Measurements from ENCODE around the gene CSGALNACT2. TPM values are rescaled to one million over a fixed set of nuclear protein-coding genes. Genes with fewer than 3 reads are reported as not detected.

CSGALNACT2 gene
- total and polyA plus RNA-seq, 2 experiments from 2014 or later = 17.4 to 27.8 TPM

GRCh38 chr10:43111101-43111500, 27.1 kb upstream of the CSGALNACT2 start:
- H3K27me3 ChIP-seq (replicated peaks; ENCODE audit: insufficient read depth) = no peaks in the 10 kb centered on the region
- H3K79me2 ChIP-seq (ENCODE audit: insufficient read depth) = no peaks in the 10 kb centered on the region
- TF ChIP-seq EZH2phosphoT487 (IDR thresholded peaks at IDR 0.05; ENCODE audit: insufficient read depth, low read depth) = no peak
- no peak for TF ChIP-seq EZH2 (IDR thresholded peaks at IDR 0.05; ENCODE audit: insufficient read depth, poor library complexity, severe bottlenecking)
- H2AFZ ChIP-seq = no peak overlapping the region
- in situ Hi-C loops (cut with MboI) = no loop called here
- H3K36me3 ChIP-seq (ENCODE audit: low read depth) = no peaks in the 10 kb centered on the region
- H4K20me1 ChIP-seq (ENCODE audit: insufficient read depth) = no peaks in the 10 kb centered on the region
- no peak for DNase-seq
- no peak overlapping the region for H3K4me3 ChIP-seq
- no peaks in the 10 kb centered on the region for H3F3A ChIP-seq (ENCODE audit: insufficient read depth)
- H3K27ac ChIP-seq = no peak overlapping the region
- no peak overlapping the region for H3K9ac ChIP-seq
- H3K4me2 ChIP-seq (ENCODE audit: unreplicated experiment) = no peak overlapping the region
- H3K9me2 ChIP-seq (ENCODE audit: insufficient read depth) = no peaks in the 10 kb centered on the region
- no peaks in the 10 kb centered on the region for H3K9me3 ChIP-seq (ENCODE audit: low read depth)
- peaks cover 3% of the 10 kb centered on the region for H3K4me1 ChIP-seq (ENCODE audit: insufficient read depth)
- 77 to 81% methylated on average over 11 of the region's 11 CpGs for WGBS, 2 experiments (ENCODE audit: low coverage in 1 of 2, low lambda C conversion rate in 2 of 2, missing lambda C conversion rate in 2 of 2)

GRCh38 chr10:43111921-43112607, 26.2 kb upstream of the CSGALNACT2 start:
- no peak overlapping the region for H3K4me2 ChIP-seq (ENCODE audit: unreplicated experiment)
- no peak overlapping the region for H3K9ac ChIP-seq
- H3K4me1 ChIP-seq (ENCODE audit: insufficient read depth) = peaks cover 3% of the 10 kb centered on the region
- no peaks in the 10 kb centered on the region for H3K36me3 ChIP-seq (ENCODE audit: low read depth)
- no peaks in the 10 kb centered on the region for H3K79me2 ChIP-seq (ENCODE audit: insufficient read depth)
- no peaks in the 10 kb centered on the region for H3K9me2 ChIP-seq (ENCODE audit: insufficient read depth)
- TF ChIP-seq EZH2 (IDR thresholded peaks at IDR 0.05; ENCODE audit: insufficient read depth, poor library complexity, severe bottlenecking) (no peak), EZH2phosphoT487 (IDR thresholded peaks at IDR 0.05; ENCODE audit: insufficient read depth, low read depth) (no peak)
- no peaks in the 10 kb centered on the region for H4K20me1 ChIP-seq (ENCODE audit: insufficient read depth)
- no peak overlapping the region for H3K4me3 ChIP-seq
- H3F3A ChIP-seq (ENCODE audit: insufficient read depth) = no peaks in the 10 kb centered on the region
- no peak overlapping the region for H2AFZ ChIP-seq
- in situ Hi-C loops (cut with MboI) = no loop called here
- DNase-seq = no peak
- H3K27ac ChIP-seq = no peak overlapping the region
- 82 to 84% methylated on average over 17 of the region's 17 CpGs for WGBS, 2 experiments (ENCODE audit: low coverage in 1 of 2, low lambda C conversion rate in 2 of 2, missing lambda C conversion rate in 2 of 2)
- H3K9me3 ChIP-seq (ENCODE audit: low read depth) = no peaks in the 10 kb centered on the region
- no peaks in the 10 kb centered on the region for H3K27me3 ChIP-seq (replicated peaks; ENCODE audit: insufficient read depth)

GRCh38 chr10:43112608-43112961, 25.7 kb upstream of the CSGALNACT2 start:
- Histone ChIP-seq H3K9ac (no peak overlapping the region), H3K79me2 (ENCODE audit: insufficient read depth) (no peaks in the 10 kb centered on the region), H3K9me3 (ENCODE audit: low read depth) (no peaks in the 10 kb centered on the region), H3F3A (ENCODE audit: insufficient read depth) (no peaks in the 10 kb centered on the region), H3K4me3 (no peak overlapping the region), H3K27me3 (replicated peaks; ENCODE audit: insufficient read depth) (no peaks in the 10 kb centered on the region), H3K4me2 (ENCODE audit: unreplicated experiment) (no peak overlapping the region), H2AFZ (no peak overlapping the region), H3K27ac (no peak overlapping the region), H3K36me3 (ENCODE audit: low read depth) (no peaks in the 10 kb centered on the region), H4K20me1 (ENCODE audit: insufficient read depth) (no peaks in the 10 kb centered on the region), H3K9me2 (ENCODE audit: insufficient read depth) (no peaks in the 10 kb centered on the region), H3K4me1 (ENCODE audit: insufficient read depth) (peaks cover 3% of the 10 kb centered on the region)
- WGBS, 2 experiments (ENCODE audit: low coverage in 1 of 2, low lambda C conversion rate in 2 of 2, missing lambda C conversion rate in 2 of 2) = 78 to 88% methylated on average over 6 of the region's 7 CpGs
- TF ChIP-seq EZH2phosphoT487 (IDR thresholded peaks at IDR 0.05; ENCODE audit: insufficient read depth, low read depth) = no peak
- no peak for TF ChIP-seq EZH2 (IDR thresholded peaks at IDR 0.05; ENCODE audit: insufficient read depth, poor library complexity, severe bottlenecking)
- in situ Hi-C loops (cut with MboI) = no loop called here
- DNase-seq = no peak

GRCh38 chr10:43113201-43114087, 24.8 kb upstream of the CSGALNACT2 start:
- in situ Hi-C loops (cut with MboI) = no loop called here
- H3K4me2 ChIP-seq (ENCODE audit: unreplicated experiment) = no peak overlapping the region
- no peaks in the 10 kb centered on the region for H3K79me2 ChIP-seq (ENCODE audit: insufficient read depth)
- H3K27me3 ChIP-seq (replicated peaks; ENCODE audit: insufficient read depth) = no peaks in the 10 kb centered on the region
- H3K4me3 ChIP-seq = no peak overlapping the region
- no peaks in the 10 kb centered on the region for H3K36me3 ChIP-seq (ENCODE audit: low read depth)
- peaks cover 3% of the 10 kb centered on the region for H3K4me1 ChIP-seq (ENCODE audit: insufficient read depth)
- 80 to 82% methylated on average over 15 to 16 of the region's 16 CpGs for WGBS, 2 experiments (ENCODE audit: low coverage in 1 of 2, low lambda C conversion rate in 2 of 2, missing lambda C conversion rate in 2 of 2)
- DNase-seq = no peak
- no peaks in the 10 kb centered on the region for H4K20me1 ChIP-seq (ENCODE audit: insufficient read depth)
- H3F3A ChIP-seq (ENCODE audit: insufficient read depth) = no peaks in the 10 kb centered on the region
- H3K27ac ChIP-seq = no peak overlapping the region
- H3K9me3 ChIP-seq (ENCODE audit: low read depth) = no peaks in the 10 kb centered on the region
- H3K9ac ChIP-seq = no peak overlapping the region
- TF ChIP-seq EZH2 (IDR thresholded peaks at IDR 0.05; ENCODE audit: insufficient read depth, poor library complexity, severe bottlenecking) (no peak), EZH2phosphoT487 (IDR thresholded peaks at IDR 0.05; ENCODE audit: insufficient read depth, low read depth) (no peak)
- no peak overlapping the region for H2AFZ ChIP-seq
- H3K9me2 ChIP-seq (ENCODE audit: insufficient read depth) = no peaks in the 10 kb centered on the region

Data from GM23248 (cell line).